MM.1S (cell line): Measurements from ENCODE around the gene ITGA8.

Experiments used
- DNase-seq: peaks from one replicate; pipeline ENCODE4 v3.0.0-alpha.2; 2015
- H2AFZ ChIP-seq: fragments of 300-600 bp; sonication (generic); 2 replicates; pipeline ENCODE4 v1.6.0; 2016; ENCODE audit warnings: antibody characterized with exemption, low read length
- H3F3A ChIP-seq: fragments of 300-600 bp; sonication (generic); 2 replicates; pipeline ENCODE4 v1.6.1; 2016; ENCODE audit warnings: mild to moderate bottlenecking, antibody characterized with exemption, low read length, moderate library complexity, mixed read lengths; ENCODE audit not compliant: insufficient read depth
- H3K27ac ChIP-seq: fragments of 300-600 bp; sonication (generic); 2 replicates; pipeline ENCODE4 v1.5.1; 2016; ENCODE audit warnings: mild to moderate bottlenecking, low read length
- H3K27me3 ChIP-seq: fragments of 300-600 bp; sonication (generic); replicated peaks from 2 replicates; pipeline ENCODE4 v1.6.0; 2016; ENCODE audit warnings: low read length; ENCODE audit not compliant: insufficient read depth
- H3K36me3 ChIP-seq: fragments of 300-600 bp; sonication (generic); replicated peaks from 2 replicates; pipeline ENCODE4 v1.6.1; 2016; ENCODE audit warnings: mild to moderate bottlenecking, low read length, mixed read lengths; ENCODE audit not compliant: insufficient read depth
- H3K4me1 ChIP-seq: fragments of 300-600 bp; sonication (generic); 2 replicates; pipeline ENCODE4 v1.6.1; 2016; ENCODE audit warnings: low read length, mixed read lengths
- H3K4me2 ChIP-seq: fragments of 300-600 bp; sonication (generic); 2 replicates; pipeline ENCODE4 v1.6.0; 2016; ENCODE audit warnings: low read depth, low read length
- H3K4me3 ChIP-seq: fragments of 300-600 bp; sonication (generic); 2 replicates; pipeline ENCODE4 v1.5.1; 2016; ENCODE audit warnings: low read length, mixed read lengths
- H3K79me2 ChIP-seq: fragments of 300-600 bp; sonication (generic); 2 replicates; pipeline ENCODE4 v1.6.1; 2016; ENCODE audit warnings: mixed run types, low read length, mixed read lengths
- H3K9ac ChIP-seq: fragments of 300-600 bp; sonication (generic); 2 replicates; pipeline ENCODE4 v1.6.1; 2016; ENCODE audit warnings: low read length, mixed read lengths
- H3K9me2 ChIP-seq: fragments of 300-600 bp; sonication (generic); replicated peaks from 2 replicates; pipeline ENCODE4 v1.6.1; 2016; ENCODE audit warnings: mild to moderate bottlenecking, low read length, mixed read lengths; ENCODE audit not compliant: insufficient read depth
- H3K9me3 ChIP-seq: fragments of 300-600 bp; sonication (generic); replicated peaks from 2 replicates; pipeline ENCODE4 v1.6.1; 2016; ENCODE audit warnings: mild to moderate bottlenecking, low read length, mixed read lengths; ENCODE audit not compliant: insufficient read depth
- H4K20me1 ChIP-seq: fragments of 300-600 bp; sonication (generic); 2 replicates; pipeline ENCODE4 v1.6.1; 2016; ENCODE audit warnings: mild to moderate bottlenecking, low read length, moderate library complexity, mixed read lengths; ENCODE audit not compliant: insufficient read depth
- CTCF ChIP-seq: fragments of 300-600 bp; sonication (generic); IDR thresholded peaks from 2 replicates; pipeline ENCODE4 v1.5.1; 2016; ENCODE audit warnings: antibody characterized with exemption, low read length, mixed read lengths
- EZH2 ChIP-seq: fragments of 300-600 bp; sonication (generic); optimal IDR thresholded peaks from 2 replicates; pipeline ENCODE3; 2017; ENCODE audit warnings: low read depth, mild to moderate bottlenecking, antibody characterized with exemption, low read length, mixed read lengths
- EZH2phosphoT487 ChIP-seq: fragments of 300-600 bp; sonication (generic); IDR thresholded peaks from 2 replicates; pipeline ENCODE4 v1.6.1; 2018; ENCODE audit warnings: antibody characterized with exemption, low read length

The ITGA8 gene

GRCh38 chr10:15710455-15710854 lies 9.3 kb downstream of the ITGA8 start:
- Histone ChIP-seq H3K4me3 (no peak overlapping the region), H3K9me2 (no peaks in the 10 kb centered on the region), H4K20me1 (0 out of 2 replicates have a peak, but pooled peaks cover 5% of the 10 kb centered on the region), H3K79me2 (peaks cover 100% of the 10 kb centered on the region), H3F3A (peaks cover 11% of the 10 kb centered on the region), H3K4me1 (peaks cover 31% of the 10 kb centered on the region), H3K27ac (no peak overlapping the region), H3K36me3 (peaks cover 11% of the 10 kb centered on the region; the same call in 1 of the 2 replicates), H3K4me2 (no peak overlapping the region), H3K27me3 (no peaks in the 10 kb centered on the region), H3K9ac (no peak overlapping the region), H2AFZ (no peak overlapping the region), H3K9me3 (no peaks in the 10 kb centered on the region)
- DNase-seq = no peak
- TF ChIP-seq EZH2phosphoT487 (no peak), CTCF (no peak), EZH2 (no peak)

GRCh38 chr10:15705298-15705697 lies 14.4 kb downstream of the ITGA8 start:
- Histone ChIP-seq H3K4me2 (no peak overlapping the region), H3K4me3 (no peak overlapping the region), H3K9me3 (no peaks in the 10 kb centered on the region), H3K36me3 (peaks cover 12% of the 10 kb centered on the region; the same call in 1 of the 2 replicates), H3K9me2 (no peaks in the 10 kb centered on the region), H3K4me1 (peaks cover 4% of the 10 kb centered on the region), H2AFZ (no peak overlapping the region), H3K27me3 (no peaks in the 10 kb centered on the region), H3F3A (peaks cover 19% of the 10 kb centered on the region), H4K20me1 (peaks cover 12% of the 10 kb centered on the region), H3K79me2 (peaks cover 100% of the 10 kb centered on the region), H3K9ac (no peak overlapping the region), H3K27ac (no peak overlapping the region)
- no peak for DNase-seq
- TF ChIP-seq CTCF (no peak), EZH2 (no peak), EZH2phosphoT487 (no peak)

- Histone ChIP-seq H2AFZ (no peak overlapping the region), H3K36me3 (peaks cover 14% of the 10 kb centered on the region), H3K4me3 (no peak overlapping the region), H3K27ac (no peak overlapping the region), H3K27me3 (no peaks in the 10 kb centered on the region), H3K9me3 (no peaks in the 10 kb centered on the region), H3K4me2 (no peak overlapping the region), H3K9ac (no peak overlapping the region), H3K4me1 (peaks cover 8% of the 10 kb centered on the region; the same call in 1 of the 2 replicates), H3F3A (peaks cover 22% of the 10 kb centered on the region), H3K9me2 (no peaks in the 10 kb centered on the region), H3K79me2 (peaks cover 100% of the 10 kb centered on the region), H4K20me1 (peaks cover 12% of the 10 kb centered on the region)
- no peak for TF ChIP-seq EZH2
- TF ChIP-seq EZH2phosphoT487 = no peak
- no peak for TF ChIP-seq CTCF
- no peak for DNase-seq
Measured at GRCh38 chr10:15704581-15704968, 15.1 kb downstream of the ITGA8 start.
